ENCODE data around the gene ASIC4.

Gene ASIC4

GRCh38 chr2:219571311-219572236 is 57.3 kb downstream of the ASIC4 start, which contains the start of gene OBSL1:
Gene OBSL1, minus strand, starts transcription at chr2:219571539. Its CDS starts 307 bp downstream, at chr2:219571232.
- in situ Hi-C loops (cut with MboI; ENCODE audit: low pct_unique_long_range_greater_than_20kb, low sequenced_read_pairs, unreplicated experiment) = no loop called here

GRCh38 chr2:219572237-219573001 is 58.1 kb downstream of the ASIC4 start, which contains the start of gene INHA:
Gene INHA, plus strand, starts transcription at chr2:219572310. Its CDS starts 65 bp downstream, at chr2:219572375.
- TF ChIP-seq CTCF (IDR thresholded peaks at IDR 0.05; ENCODE audit: extremely low read depth, insufficient read depth, missing control alignments) = no peak
- in situ Hi-C loops (cut with MboI; ENCODE audit: low pct_unique_long_range_greater_than_20kb, low sequenced_read_pairs, unreplicated experiment) = no loop called here
- DNase-seq (ENCODE audit: low spot score) = peak; percentile 26

More at GRCh38 chr2:219571311-219572236, 57.3 kb downstream of the ASIC4 start, which contains the start of gene OBSL1:
- peak; percentile 62 for DNase-seq (ENCODE audit: low spot score)
- no peak for TF ChIP-seq CTCF (IDR thresholded peaks at IDR 0.05; ENCODE audit: extremely low read depth, insufficient read depth, missing control alignments)

GRCh38 chr2:219573166-219573565 is 58.9 kb downstream of the ASIC4 start:
- in situ Hi-C loops (cut with MboI; ENCODE audit: low pct_unique_long_range_greater_than_20kb, low sequenced_read_pairs, unreplicated experiment) = no loop called here
- TF ChIP-seq CTCF (IDR thresholded peaks at IDR 0.05; ENCODE audit: extremely low read depth, insufficient read depth, missing control alignments) = no peak
- no peak for DNase-seq (ENCODE audit: low spot score)

GRCh38 chr2:219574484-219575311 is 60.4 kb downstream of the ASIC4 start:
- in situ Hi-C loops (cut with MboI; ENCODE audit: low pct_unique_long_range_greater_than_20kb, low sequenced_read_pairs, unreplicated experiment) = no loop called here
- TF ChIP-seq CTCF (IDR thresholded peaks at IDR 0.05; ENCODE audit: extremely low read depth, insufficient read depth, missing control alignments) = no peak

GRCh38 chr2:219575566-219576504 is 61.6 kb downstream of the ASIC4 start:
- DNase-seq (ENCODE audit: low spot score) = no peak
- in situ Hi-C loops (cut with MboI; ENCODE audit: low pct_unique_long_range_greater_than_20kb, low sequenced_read_pairs, unreplicated experiment) = no loop called here
- TF ChIP-seq CTCF (IDR thresholded peaks at IDR 0.05; ENCODE audit: extremely low read depth, insufficient read depth, missing control alignments) = no peak

More at GRCh38 chr2:219574484-219575311, 60.4 kb downstream of the ASIC4 start:
- no peak for DNase-seq (ENCODE audit: low spot score)
